ENCODE measurements around the gene CYP19A1.

DNA sequence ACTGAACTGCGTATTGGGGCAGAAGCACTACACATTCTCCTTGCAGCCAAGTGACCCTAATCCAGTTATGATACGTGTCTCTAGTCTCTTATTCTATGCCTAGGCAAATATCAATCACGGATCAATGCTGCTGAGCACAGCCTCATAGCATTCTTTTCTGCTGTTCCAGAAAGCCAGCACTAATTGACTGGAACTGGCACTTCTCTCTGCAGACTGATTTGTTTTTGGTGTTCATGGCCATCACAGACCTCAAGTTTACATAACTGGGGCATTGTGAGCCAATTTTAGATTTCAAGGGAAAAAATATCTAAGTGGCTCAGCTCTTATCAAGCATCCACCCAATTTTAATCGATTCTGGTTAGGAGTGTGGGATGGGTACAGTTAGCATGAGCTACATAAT is 41.0 kb upstream of the CYP19A1 start:
- TF ChIP-seq CTCF (IDR thresholded peaks at IDR 0.05) (no peak), EZH2 (IDR thresholded peaks at IDR 0.05) (no peak), EZH2phosphoT487 (IDR thresholded peaks at IDR 0.05) (no peak)
